Activated CD8-positive, alpha-beta memory T cell treated with anti-CD3 and anti-CD28 coated beads for 24 hours (primary cell): ENCODE data around the gene OOSP4B.
"Not testable (repeated sequence)": the region's sequence is repeated elsewhere in the genome, so short reads cannot be mapped to it uniquely, and the experiment has no call there.

Source experiments
- DNase-seq: peaks from one replicate; pipeline ENCODE4 v3.0.0-alpha.2; 2020

Gene OOSP4B

DNA sequence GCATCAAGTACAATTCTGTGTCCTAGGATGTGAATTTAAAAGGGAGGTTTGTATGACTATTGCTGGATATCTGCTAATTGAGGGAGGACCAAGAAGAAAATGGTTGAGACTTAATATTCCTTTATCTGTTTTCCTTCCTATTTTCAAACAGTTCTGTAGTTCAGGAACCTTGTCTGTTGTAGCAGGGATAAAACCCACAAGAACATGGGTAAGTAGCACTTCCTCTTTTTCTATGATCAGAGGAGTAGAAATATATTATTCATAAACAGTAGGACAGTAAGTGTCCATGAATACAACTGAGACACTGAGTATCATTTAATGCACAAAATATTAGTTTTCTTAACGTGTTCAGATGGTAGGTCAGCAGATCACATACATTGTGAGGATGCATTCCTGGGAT is 47.1 kb downstream of the OOSP4B start:
- no peak for DNase-seq

DNA sequence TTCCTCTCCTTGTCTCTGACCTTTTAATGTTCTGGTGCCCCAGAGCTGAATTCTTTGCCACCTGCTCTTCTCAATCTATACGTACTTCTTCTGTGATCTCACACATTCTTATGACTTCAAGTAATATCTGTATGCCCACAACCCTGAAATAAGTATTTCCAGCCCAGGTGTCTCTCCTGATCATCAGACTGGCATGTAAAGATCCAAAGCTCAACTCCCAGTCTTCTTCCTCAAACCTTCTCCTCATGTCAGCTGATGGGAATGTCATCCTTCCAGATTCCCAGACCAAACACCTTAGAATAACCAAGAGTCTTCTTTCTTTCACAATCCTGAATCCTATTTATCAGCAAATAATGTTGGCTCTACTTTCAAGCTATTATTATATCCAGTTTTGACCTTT is 48.8 kb downstream of the OOSP4B start:
- no peak for DNase-seq

DNA sequence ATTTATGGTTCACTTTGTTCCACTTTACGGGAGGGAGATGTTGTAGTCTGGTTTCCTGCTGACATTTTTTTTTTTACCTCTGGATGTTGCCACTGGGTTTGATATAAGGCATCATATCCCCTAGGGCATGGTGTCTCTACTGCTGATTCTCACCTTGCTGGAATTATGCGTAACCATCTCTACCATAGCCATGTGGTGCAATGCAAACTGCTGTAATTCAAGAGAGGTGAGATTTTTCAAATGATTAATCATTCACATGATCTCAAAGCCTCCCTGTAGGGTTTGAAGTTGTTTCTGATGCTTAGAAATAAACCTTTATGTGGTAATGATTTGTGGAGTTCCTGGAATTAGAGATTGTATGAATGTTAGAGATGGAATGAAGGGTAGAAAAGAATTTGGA is 52.5 kb downstream of the OOSP4B start:
- DNase-seq, result no peak

DNA sequence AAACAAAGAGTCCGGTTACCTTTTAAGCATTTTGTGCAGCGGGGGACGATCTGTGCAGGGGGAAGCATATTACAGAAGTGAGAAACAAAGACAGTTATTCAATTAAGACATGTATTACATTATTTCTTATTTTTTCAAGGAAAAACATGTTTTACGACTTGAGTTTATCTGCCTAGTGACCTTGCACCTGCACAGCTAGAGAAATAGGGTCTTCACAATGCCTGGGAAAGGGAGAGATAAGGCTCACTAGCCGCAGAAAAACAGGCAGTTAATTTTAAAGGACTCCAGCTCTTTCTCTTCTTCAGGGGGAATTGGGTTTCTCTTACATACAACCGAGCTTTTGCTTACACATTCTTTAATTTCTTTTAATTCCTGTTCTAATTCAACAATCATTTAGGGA is 54.7 kb downstream of the OOSP4B start:
- DNase-seq, result not testable (repeated sequence)

DNA sequence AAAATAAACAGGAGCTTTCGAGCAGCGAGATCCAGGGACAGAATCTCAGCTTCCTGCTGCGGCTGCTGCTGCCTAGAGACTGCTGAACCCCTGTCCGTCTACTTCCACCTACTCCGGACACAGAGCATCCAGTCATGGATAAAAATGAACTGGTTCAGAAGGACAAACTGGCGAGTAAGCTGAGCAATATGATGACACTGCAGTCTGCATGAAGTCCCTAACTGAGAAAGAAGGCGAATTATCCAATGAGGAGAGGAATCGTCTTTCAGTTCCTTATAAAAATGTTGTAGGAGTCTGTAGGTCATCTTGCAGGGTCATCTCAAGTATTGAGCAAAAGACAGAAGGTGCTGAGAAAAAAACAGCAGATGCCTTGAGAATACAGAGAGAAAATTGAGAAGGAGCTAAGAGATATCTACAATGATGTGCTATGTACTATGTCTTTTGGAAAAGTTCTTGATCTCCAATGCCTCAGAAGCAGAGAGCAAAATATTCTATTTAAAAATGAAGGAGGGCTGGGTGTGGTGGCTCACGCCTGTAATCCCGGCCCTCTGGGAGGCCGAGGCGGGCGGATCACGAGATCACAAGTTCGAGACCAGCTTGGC is 60.3 kb downstream of the OOSP4B start:
- no peak for DNase-seq

DNA sequence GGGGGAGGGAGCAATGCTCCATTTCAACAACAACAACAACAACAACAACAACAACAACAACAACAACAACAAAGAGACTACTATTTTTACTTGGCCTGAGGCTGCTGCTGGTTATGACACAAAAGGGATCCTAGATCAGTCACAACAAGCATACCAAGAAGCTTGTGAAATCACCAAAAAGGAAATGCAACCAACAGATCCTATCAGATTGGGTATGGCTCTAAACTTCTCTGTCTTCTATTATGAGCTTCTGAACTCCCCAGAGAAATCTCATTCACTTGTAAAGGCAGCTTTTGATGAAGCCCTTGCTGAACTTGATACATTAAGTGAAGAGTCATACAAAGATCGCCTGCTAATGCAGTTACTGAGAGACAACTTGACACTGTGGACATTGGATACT is 61.0 kb downstream of the OOSP4B start:
- DNase-seq, result no peak

DNA sequence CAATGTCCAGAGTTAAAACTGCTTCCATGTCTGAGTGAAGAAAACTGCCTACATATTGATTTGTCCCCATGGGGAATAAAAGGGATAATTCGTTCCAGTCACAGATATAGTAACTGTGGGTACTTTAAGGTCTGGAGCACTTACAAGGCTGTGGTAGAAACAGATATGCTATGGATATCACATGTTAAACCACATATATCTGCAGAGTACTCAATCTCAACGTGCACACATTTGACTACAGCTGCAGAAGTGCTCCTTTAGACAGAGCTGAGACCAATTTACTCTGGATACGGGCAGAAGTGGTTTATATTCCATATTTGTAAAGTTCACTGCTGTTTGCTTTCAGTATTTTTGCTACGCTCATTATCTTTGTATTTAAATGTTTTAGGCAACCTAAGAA is 61.8 kb downstream of the OOSP4B start:
- no peak for DNase-seq

DNA sequence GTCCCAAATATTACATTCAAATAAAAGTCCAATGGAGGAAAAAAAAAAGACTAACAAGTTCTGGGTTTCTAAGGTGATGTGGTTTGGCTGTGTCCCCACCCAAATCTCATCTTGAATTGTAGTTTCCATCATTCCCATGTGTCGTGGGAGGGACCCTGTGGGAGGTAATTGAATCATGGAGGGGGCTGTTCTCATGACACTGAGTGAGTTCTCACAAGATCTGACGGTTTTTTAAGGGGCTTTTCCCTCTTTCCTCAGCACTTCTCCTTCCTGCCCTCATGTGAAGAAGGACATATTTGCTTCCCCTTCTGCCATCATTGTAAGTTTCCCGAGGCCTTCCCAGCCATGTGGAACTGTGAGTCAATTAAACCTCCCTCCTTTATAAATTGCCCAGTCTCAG is 63.6 kb downstream of the OOSP4B start:
- DNase-seq, result no peak
